GM06990 (cell line): ENCODE measurements around the gene ARL13B.

ENCODE experiments used
- DNase-seq: peaks from one replicate; pipeline ENCODE4 v3.0.0-alpha.2; 2011; ENCODE audit not compliant: insufficient read length; ENCODE audit errors: extremely low read depth
- H3K27me3 ChIP-seq: replicated peaks from 2 replicates; pipeline ENCODE4 v1.6.0; 2011; ENCODE audit warnings: low read length; ENCODE audit not compliant: control insufficient read depth, insufficient read depth
- H3K36me3 ChIP-seq: 2 replicates; pipeline ENCODE4 v1.5.1; 2011; ENCODE audit warnings: low read length; ENCODE audit not compliant: control insufficient read depth, insufficient read depth
- H3K4me3 ChIP-seq: replicated peaks from 2 replicates; pipeline ENCODE4 v1.5.1; 2011; ENCODE audit warnings: low read depth, mild to moderate bottlenecking, control low read depth, low read length
- CTCF ChIP-seq: IDR thresholded peaks from 2 replicates; pipeline ENCODE4 v1.5.1; 2011; ENCODE audit warnings: low read length, control low read depth, mild to moderate bottlenecking, inconsistent platforms; ENCODE audit not compliant: insufficient read depth, poor library complexity, severe bottlenecking

The ARL13B gene

GRCh38 chr3:93973131-93974126 lies 6.5 kb upstream of the ARL13B start, which contains the start of gene PROS1:
TSS of gene PROS1 (minus strand) at chr3:93973896. CDS start at chr3:93973749, 147 bp downstream.
- TF ChIP-seq CTCF: no peak
- H3K27me3 ChIP-seq: no peaks in the 10 kb centered on the region; the same call in 1 of the 2 replicates
- no peaks in the 10 kb centered on the region for H3K36me3 ChIP-seq
- peak; percentile 44 for DNase-seq
- peak within 1 kb of the TSS; percentile 60 for H3K4me3 ChIP-seq

GRCh38 chr3:93981649-93982048 lies 1.7 kb downstream of the ARL13B start:
- DNase-seq: no peak
- Histone ChIP-seq H3K36me3 (no peaks in the 10 kb centered on the region), H3K4me3 (no peak overlapping the region), H3K27me3 (no peaks in the 10 kb centered on the region)
- no peak for TF ChIP-seq CTCF

- DNase-seq: no peak
- no peak for TF ChIP-seq CTCF
- H3K27me3 ChIP-seq: no peaks in the 10 kb centered on the region
- no peak overlapping the region for H3K4me3 ChIP-seq
- no peaks in the 10 kb centered on the region for H3K36me3 ChIP-seq
These were observed 3.5 kb downstream of the ARL13B start for GRCh38 chr3:93983408-93983807.

GRCh38 chr3:93984618-93985017 lies 4.7 kb downstream of the ARL13B start:
- no peaks in the 10 kb centered on the region for H3K27me3 ChIP-seq
- H3K36me3 ChIP-seq: no peaks in the 10 kb centered on the region
- TF ChIP-seq CTCF: no peak
- H3K4me3 ChIP-seq: no peak overlapping the region
- no peak for DNase-seq

GRCh38 chr3:93988283-93988682 lies 8.3 kb downstream of the ARL13B start:
- no peaks in the 10 kb centered on the region for H3K36me3 ChIP-seq
- no peak for DNase-seq
- no peak for TF ChIP-seq CTCF
- H3K4me3 ChIP-seq: no peak overlapping the region
- H3K27me3 ChIP-seq: no peaks in the 10 kb centered on the region
